ENCODE data around the gene MDM4. TPM values are rescaled to one million over a fixed set of nuclear protein-coding genes. Genes with fewer than 3 reads are reported as not detected.
"Not testable (repeated sequence)": the region's sequence is repeated elsewhere in the genome, so short reads cannot be mapped to it uniquely, and the experiment has no call there.

The MDM4 gene
- total and polyA plus RNA-seq, 2 donors (not counting 3 experiments of a cell fraction or from before 2014, with no cell fraction given), result 11.7 to 67.0 TPM

DNA sequence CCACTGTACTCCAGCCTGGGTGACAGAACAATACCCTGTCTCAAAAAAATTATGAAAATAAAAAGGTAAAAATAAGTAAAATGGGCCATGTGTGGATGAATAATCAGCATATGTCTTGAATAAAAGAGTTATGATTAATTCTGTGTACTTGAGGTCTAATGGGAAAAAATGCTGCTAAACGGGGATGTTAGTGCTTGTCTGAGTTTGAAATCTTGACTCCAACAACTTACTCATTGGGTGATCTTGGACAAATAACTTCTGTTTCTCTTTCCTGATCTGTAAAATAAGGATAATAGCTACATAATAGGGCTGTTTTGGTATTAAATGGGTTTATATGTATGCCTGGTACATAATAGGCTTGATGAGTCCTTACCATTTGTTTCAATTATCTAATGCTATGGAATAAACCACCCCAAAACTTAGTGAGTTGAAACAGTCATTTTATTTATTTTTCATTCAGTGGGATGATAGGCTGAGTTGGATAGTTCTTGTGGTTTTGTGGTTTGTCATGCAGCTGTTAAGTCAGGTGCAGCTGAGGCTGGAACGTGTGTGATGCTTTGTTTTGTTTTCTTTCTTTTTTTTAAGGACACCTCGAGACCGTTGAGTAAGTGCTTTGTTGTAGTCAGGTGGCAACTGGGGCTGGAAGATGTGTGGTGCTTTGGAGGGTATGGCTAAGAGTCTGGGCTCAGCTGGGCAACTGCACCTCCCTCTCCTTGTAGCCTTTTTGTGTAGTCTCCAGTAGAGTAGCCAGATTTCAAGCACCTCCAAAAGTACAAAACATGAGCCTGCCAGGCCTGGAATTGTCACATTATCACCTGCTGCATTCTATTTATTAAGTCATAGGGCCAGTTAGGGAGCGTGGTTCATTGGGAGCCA, 4.9 kb downstream of the MDM4 start:
- H3K4me3 ChIP-seq (replicated peaks in 1 of 3; ENCODE audit: insufficient read depth in 1 of 3, low read depth in 1 of 3, low read length in 3 of 3), result no peak overlapping the region
- no peak overlapping the region for H2AFZ ChIP-seq (ENCODE audit: low read depth, low read length)
- TF ChIP-seq MAX (IDR thresholded peaks at IDR 0.05; ENCODE audit: insufficient read depth, insufficient read length), result no peak
- TF ChIP-seq POLR2AphosphoS5 (IDR thresholded peaks at IDR 0.05; ENCODE audit: insufficient read depth, low read depth, low read length), result no peak
- no peak for TF ChIP-seq POLR2A (IDR thresholded peaks at IDR 0.05; ENCODE audit: low read depth, low read length)
- no peak for TF ChIP-seq GATA2 (IDR thresholded peaks at IDR 0.05; ENCODE audit: insufficient read depth, insufficient read length, low read depth, low read length)
- TF ChIP-seq, protein P1, sequence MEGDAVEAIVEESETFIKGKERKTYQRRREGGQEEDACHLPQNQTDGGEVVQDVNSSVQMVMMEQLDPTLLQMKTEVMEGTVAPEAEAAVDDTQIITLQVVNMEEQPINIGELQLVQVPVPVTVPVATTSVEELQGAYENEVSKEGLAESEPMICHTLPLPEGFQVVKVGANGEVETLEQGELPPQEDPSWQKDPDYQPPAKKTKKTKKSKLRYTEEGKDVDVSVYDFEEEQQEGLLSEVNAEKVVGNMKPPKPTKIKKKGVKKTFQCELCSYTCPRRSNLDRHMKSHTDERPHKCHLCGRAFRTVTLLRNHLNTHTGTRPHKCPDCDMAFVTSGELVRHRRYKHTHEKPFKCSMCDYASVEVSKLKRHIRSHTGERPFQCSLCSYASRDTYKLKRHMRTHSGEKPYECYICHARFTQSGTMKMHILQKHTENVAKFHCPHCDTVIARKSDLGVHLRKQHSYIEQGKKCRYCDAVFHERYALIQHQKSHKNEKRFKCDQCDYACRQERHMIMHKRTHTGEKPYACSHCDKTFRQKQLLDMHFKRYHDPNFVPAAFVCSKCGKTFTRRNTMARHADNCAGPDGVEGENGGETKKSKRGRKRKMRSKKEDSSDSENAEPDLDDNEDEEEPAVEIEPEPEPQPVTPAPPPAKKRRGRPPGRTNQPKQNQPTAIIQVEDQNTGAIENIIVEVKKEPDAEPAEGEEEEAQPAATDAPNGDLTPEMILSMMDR (IDR thresholded peaks at IDR 0.05; ENCODE audit: extremely low read depth in 1 of 2, insufficient read depth in 1 of 2, low read depth in 1 of 2, low read length in 2 of 2), result no peak
- TF ChIP-seq JUN (IDR thresholded peaks at IDR 0.05; ENCODE audit: borderline replicate concordance, insufficient read depth, insufficient read length, low read depth), result no peak
- TF ChIP-seq MYC (IDR thresholded peaks at IDR 0.05; ENCODE audit: low read depth, low read length), result no peak
- TF ChIP-seq FOS (IDR thresholded peaks at IDR 0.05; ENCODE audit: borderline replicate concordance, insufficient read depth, low read length), result no peak
- no peak for TF ChIP-seq EZH2 (IDR thresholded peaks at IDR 0.05; ENCODE audit: borderline replicate concordance, low read depth, low read length, severe bottlenecking)
- no peaks in the 10 kb centered on the region for H3K4me1 ChIP-seq (ENCODE audit: control insufficient read depth, extremely low read depth, insufficient read depth, low read length)
- H3K9me1 ChIP-seq (replicated peaks; ENCODE audit: control insufficient read depth, extremely low read depth, insufficient read depth, low read length), result no peaks in the 10 kb centered on the region
- no peak for FAIRE-seq
- ChIA-PET CTCF (interaction anchor here (1.2 kb wide), 1 partner anchor 286 kb away, joined by 3 read pairs; no protein-coding TSS in a partner anchor), POLR2A (interaction anchor here (0.6 kb wide), 1 partner anchor 297 kb away, joined by 3 read pairs; no protein-coding TSS in a partner anchor)
- H3K79me2 ChIP-seq (ENCODE audit: control insufficient read depth, insufficient read depth, low read length), result peaks cover 81% of the 10 kb centered on the region
- peaks cover 0 to 4% of the 10 kb centered on the region in 2 experiments for H3K36me3 ChIP-seq (ENCODE audit: control insufficient read depth in 2 of 2, extremely low read depth in 1 of 2, insufficient read depth in 2 of 2, low read length in 2 of 2)
- H3K4me2 ChIP-seq (ENCODE audit: insufficient read depth, low read length), result no peak overlapping the region
- H3K27me3 ChIP-seq (ENCODE audit: control insufficient read depth in 2 of 2, insufficient read depth in 2 of 2, low read length in 2 of 2), result no peaks in the 10 kb centered on the region
- H3K9ac ChIP-seq (replicated peaks; ENCODE audit: extremely low read depth, insufficient read depth, low read length), result no peak overlapping the region
- dilution Hi-C loops (cut with MboI; ENCODE audit: extremely low pct_ligation_motif_present, low sequenced_read_pairs) (no loop called here), intact Hi-C loops (cut with micrococcal nuclease) (no loop called here)
- BruUV-seq (replicated peaks), result no TSS peak
- no peak for DNase-seq (ENCODE audit: low read depth, low spot score)
- no peaks in the 10 kb centered on the region for H3K9me3 ChIP-seq (replicated peaks; ENCODE audit: control insufficient read depth, insufficient read depth, low read length)
- H4K20me1 ChIP-seq (replicated peaks; ENCODE audit: control insufficient read depth, extremely low read depth, insufficient read depth, low read length), result no peaks in the 10 kb centered on the region
- H3K27ac ChIP-seq (ENCODE audit: insufficient read depth, low read depth, low read length), result no peak overlapping the region

GRCh38 chr1:204521941-204522521, 5.8 kb downstream of the MDM4 start:
- DNase-seq (ENCODE audit: low read depth, low spot score); H3K4me3 ChIP-seq (replicated peaks in 1 of 3; ENCODE audit: insufficient read depth in 1 of 3, low read depth in 1 of 3, low read length in 3 of 3); BruUV-seq (replicated peaks); H3K4me2 ChIP-seq (ENCODE audit: insufficient read depth, low read length); FAIRE-seq; H3K4me1 ChIP-seq (ENCODE audit: control insufficient read depth, extremely low read depth, insufficient read depth, low read length); H3K9me3 ChIP-seq (replicated peaks; ENCODE audit: control insufficient read depth, insufficient read depth, low read length); H3K9ac ChIP-seq (replicated peaks; ENCODE audit: extremely low read depth, insufficient read depth, low read length); H4K20me1 ChIP-seq (replicated peaks; ENCODE audit: control insufficient read depth, extremely low read depth, insufficient read depth, low read length); POLR2A ChIA-PET; H3K27me3 ChIP-seq (ENCODE audit: control insufficient read depth in 2 of 2, insufficient read depth in 2 of 2, low read length in 2 of 2); H2AFZ ChIP-seq (ENCODE audit: low read depth, low read length); dilution Hi-C loops (cut with MboI; ENCODE audit: extremely low pct_ligation_motif_present, low sequenced_read_pairs); H3K36me3 ChIP-seq (ENCODE audit: control insufficient read depth in 2 of 2, extremely low read depth in 1 of 2, insufficient read depth in 2 of 2, low read length in 2 of 2); H3K27ac ChIP-seq (ENCODE audit: insufficient read depth, low read depth, low read length); H3K9me1 ChIP-seq (replicated peaks; ENCODE audit: control insufficient read depth, extremely low read depth, insufficient read depth, low read length); intact Hi-C loops (cut with micrococcal nuclease): not testable (repeated sequence)
- H3K79me2 ChIP-seq (ENCODE audit: control insufficient read depth, insufficient read depth, low read length), result peaks cover 74% of the 10 kb centered on the region
- CTCF ChIA-PET, result interaction anchor here (0.8 kb wide), 1 partner anchor 91 kb away, joined by 3 read pairs; no protein-coding TSS in a partner anchor

All from endothelial cell of umbilical vein (primary cell).